ENCODE results near the gene S100B.

DNA sequence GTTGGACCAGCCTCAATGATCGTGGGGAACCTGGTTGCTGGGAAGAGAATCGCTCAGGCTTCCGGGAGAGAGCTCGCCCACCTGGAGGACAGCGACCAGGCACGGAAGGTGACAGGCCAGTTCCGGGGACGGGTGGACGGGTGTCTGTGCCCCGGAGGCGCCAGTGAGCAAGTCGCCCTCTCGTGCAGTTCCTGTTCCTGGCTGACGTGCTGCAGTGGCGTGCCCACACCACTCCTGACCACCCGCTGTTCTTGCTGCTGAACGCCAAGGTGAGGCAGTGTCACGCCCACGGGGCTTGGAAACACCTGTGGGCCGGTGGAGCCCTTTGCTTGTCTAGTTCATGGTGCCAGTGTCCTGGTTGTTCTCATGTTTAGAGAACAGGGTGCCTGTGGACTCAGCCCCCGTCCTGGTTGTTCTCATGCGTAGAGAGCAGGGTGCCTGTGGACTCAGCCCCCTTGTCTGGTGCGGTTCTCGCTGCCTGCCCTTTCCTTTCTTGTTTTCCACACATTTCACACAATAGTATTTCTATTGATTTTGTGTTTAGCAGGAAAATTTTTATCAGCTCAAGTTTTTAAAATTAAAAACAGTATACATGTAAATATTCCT is 53.1 kb downstream of the S100B start:
- TF ChIP-seq, protein P1, sequence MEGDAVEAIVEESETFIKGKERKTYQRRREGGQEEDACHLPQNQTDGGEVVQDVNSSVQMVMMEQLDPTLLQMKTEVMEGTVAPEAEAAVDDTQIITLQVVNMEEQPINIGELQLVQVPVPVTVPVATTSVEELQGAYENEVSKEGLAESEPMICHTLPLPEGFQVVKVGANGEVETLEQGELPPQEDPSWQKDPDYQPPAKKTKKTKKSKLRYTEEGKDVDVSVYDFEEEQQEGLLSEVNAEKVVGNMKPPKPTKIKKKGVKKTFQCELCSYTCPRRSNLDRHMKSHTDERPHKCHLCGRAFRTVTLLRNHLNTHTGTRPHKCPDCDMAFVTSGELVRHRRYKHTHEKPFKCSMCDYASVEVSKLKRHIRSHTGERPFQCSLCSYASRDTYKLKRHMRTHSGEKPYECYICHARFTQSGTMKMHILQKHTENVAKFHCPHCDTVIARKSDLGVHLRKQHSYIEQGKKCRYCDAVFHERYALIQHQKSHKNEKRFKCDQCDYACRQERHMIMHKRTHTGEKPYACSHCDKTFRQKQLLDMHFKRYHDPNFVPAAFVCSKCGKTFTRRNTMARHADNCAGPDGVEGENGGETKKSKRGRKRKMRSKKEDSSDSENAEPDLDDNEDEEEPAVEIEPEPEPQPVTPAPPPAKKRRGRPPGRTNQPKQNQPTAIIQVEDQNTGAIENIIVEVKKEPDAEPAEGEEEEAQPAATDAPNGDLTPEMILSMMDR (IDR thresholded peaks at IDR 0.05): no peak
- TF ChIP-seq EP300 (IDR thresholded peaks at IDR 0.05; ENCODE audit: low read depth): no peak
- no peak for TF ChIP-seq POLR2A (IDR thresholded peaks at IDR 0.05)

Data from transverse colon (tissue), 3 donors.